AG04450 (cell line): ENCODE data around the gene EVX1. TPM values are rescaled to one million over a fixed set of nuclear protein-coding genes. Genes with fewer than 3 reads are reported as not detected.

Source experiments
- CTCF ChIA-PET: fragments of 300-600, 350-600 bp; formaldehyde crosslinking; extraction: SDS; loops from one replicate; lab custom pipeline; 2022; ENCODE audit warnings: antibody characterized with exemption, inconsistent platforms; lab: Charles Lee
- POLR2A ChIA-PET: fragments of 350-600 bp; formaldehyde crosslinking; extraction: SDS; loops from one replicate; lab custom pipeline; 2021; ENCODE audit warnings: antibody characterized with exemption, inconsistent platforms; lab: Yijun Ruan, JAX
- DNase-seq: peaks from one replicate; pipeline ENCODE4 v3.0.0-alpha.2; 2011; ENCODE audit warnings: low read depth, low spot score
- H3K27ac ChIP-seq: one replicate; pipeline ENCODE4 v1.5.1; 2012; ENCODE audit warnings: low read depth, low read length, control low read depth
- H3K27me3 ChIP-seq: one replicate; pipeline ENCODE4 v1.6.0; 2012; ENCODE audit warnings: low read length; ENCODE audit not compliant: control insufficient read depth, insufficient read depth
- H3K4me3 ChIP-seq: 2 replicates; pipeline ENCODE4 v1.5.1; 2011; ENCODE audit warnings: mild to moderate bottlenecking, low read depth, low read length, control low read depth
- H3K9me3 ChIP-seq: 2 replicates; pipeline ENCODE4 v1.5.1; 2012; ENCODE audit warnings: low read length; ENCODE audit not compliant: control insufficient read depth, insufficient read depth
- CTCF ChIP-seq: IDR thresholded peaks from 2 replicates; pipeline ENCODE4 v1.5.1; 2011; ENCODE audit warnings: low read depth, low read length, control low read depth, inconsistent platforms
- polyA plus RNA-seq: library from polyadenylated mRNA; depleted of rRNA; stranded (reverse); fragments of >200 nt; gene quantifications from 2 replicates; pipeline ENCODE4 v1.2.3, GENCODE V29; 2011

Gene EVX1
- polyA plus RNA-seq, 1 experiment, result not detected

- no peak overlapping the region for H3K4me3 ChIP-seq
- ChIA-PET CTCF (no interaction called here), POLR2A (no interaction called here)
- TF ChIP-seq CTCF, result no peak
- no peak for DNase-seq
- H3K27me3 ChIP-seq, result peaks cover 84% of the 10 kb centered on the region
- H3K9me3 ChIP-seq, result peaks cover 11% of the 10 kb centered on the region; the same call in 1 of the 2 replicates
- H3K27ac ChIP-seq, result no peak overlapping the region
These were observed 9.3 kb downstream of the EVX1 start for GRCh38 chr7:27251652-27252590.

- Histone ChIP-seq H3K27ac (no peak overlapping the region), H3K27me3 (peaks cover 60% of the 10 kb centered on the region), H3K4me3 (no peak overlapping the region), H3K9me3 (peaks cover 8% of the 10 kb centered on the region; the same call in 1 of the 2 replicates)
- DNase-seq, result no peak
- no peak for TF ChIP-seq CTCF
- ChIA-PET CTCF (no interaction called here), POLR2A (no interaction called here)
These were observed 12.0 kb downstream of the EVX1 start for GRCh38 chr7:27254625-27255024.

DNA sequence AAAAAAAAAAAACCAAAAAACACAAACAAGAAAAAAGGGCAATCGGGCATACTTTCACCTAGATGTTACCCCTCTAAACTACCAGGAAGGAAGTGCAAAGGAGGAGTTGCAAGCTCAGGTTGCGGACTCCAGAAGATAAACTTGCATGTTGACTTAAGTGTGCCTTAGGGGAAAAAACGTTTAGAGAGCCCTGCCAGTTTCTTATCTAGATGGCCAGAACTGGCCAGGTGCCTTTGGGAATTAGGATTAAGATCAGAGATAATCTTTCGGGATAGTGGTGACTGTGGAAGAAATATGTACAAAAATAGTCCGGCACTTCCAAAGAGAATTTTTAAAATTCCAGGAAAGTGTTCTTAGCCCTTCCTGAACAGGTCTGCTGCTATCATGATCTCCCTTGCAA is 17.6 kb downstream of the EVX1 start:
- Histone ChIP-seq H3K27ac (no peak overlapping the region), H3K27me3 (peaks cover 6% of the 10 kb centered on the region), H3K4me3 (no peak overlapping the region), H3K9me3 (no peaks in the 10 kb centered on the region)
- DNase-seq, result no peak
- ChIA-PET POLR2A (no interaction called here), CTCF (no interaction called here)
- TF ChIP-seq CTCF, result no peak

DNA sequence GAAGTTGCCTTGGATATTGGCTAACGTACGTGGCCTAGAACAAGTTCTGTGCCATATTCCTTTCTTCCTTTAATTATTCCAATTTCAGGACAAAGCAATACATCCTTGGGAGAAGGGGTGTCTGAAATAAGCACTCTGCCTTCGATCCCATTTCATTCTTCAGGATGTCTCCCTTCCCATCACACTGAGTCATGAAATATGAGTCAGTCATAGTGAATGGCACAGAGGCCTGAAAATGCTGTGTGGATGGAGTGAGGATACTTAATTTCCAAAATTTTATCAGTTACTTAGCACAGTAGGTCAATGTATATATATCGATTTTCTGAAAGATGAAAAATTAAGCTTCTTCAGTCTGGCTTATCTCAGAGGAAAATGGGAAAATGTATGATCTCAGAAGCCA is 19.5 kb downstream of the EVX1 start:
- Histone ChIP-seq H3K27ac (no peak overlapping the region), H3K4me3 (no peak overlapping the region), H3K9me3 (no peaks in the 10 kb centered on the region), H3K27me3 (peaks cover under 1% of the 10 kb centered on the region)
- no peak for DNase-seq
- ChIA-PET POLR2A (no interaction called here), CTCF (interaction anchor here (1.0 kb wide), 1 partner anchor 53 kb away, joined by 3 read pairs; no protein-coding TSS in a partner anchor)
- TF ChIP-seq CTCF, result no peak

- ChIA-PET POLR2A (no interaction called here), CTCF (interaction anchor here (0.7 kb wide), 1 partner anchor 1693 kb away, joined by 13 read pairs; no protein-coding TSS in a partner anchor)
- DNase-seq, result no peak
- no peak for TF ChIP-seq CTCF
- no peaks in the 10 kb centered on the region for H3K27me3 ChIP-seq
- no peaks in the 10 kb centered on the region for H3K9me3 ChIP-seq
- no peak overlapping the region for H3K4me3 ChIP-seq
- H3K27ac ChIP-seq, result no peak overlapping the region
These were observed 21.2 kb downstream of the EVX1 start for GRCh38 chr7:27263781-27264180.
